22Rv1 (cell line): Measurements from ENCODE around the gene AGAP3.

ENCODE experiments used
- ZFX ChIP-seq: fragments of 450-650 bp; IDR thresholded peaks from 2 replicates; pipeline ENCODE4 v1.6.1; 2017; ENCODE audit warnings: antibody characterized with exemption, borderline replicate concordance
- TF ChIP-seq, protein P1 (sequence below): fragments of 450-650 bp; IDR thresholded peaks from 2 replicates; pipeline ENCODE4 v1.5.1; 2017; ENCODE audit warnings: mild to moderate bottlenecking

- TF ChIP-seq, protein P1, sequence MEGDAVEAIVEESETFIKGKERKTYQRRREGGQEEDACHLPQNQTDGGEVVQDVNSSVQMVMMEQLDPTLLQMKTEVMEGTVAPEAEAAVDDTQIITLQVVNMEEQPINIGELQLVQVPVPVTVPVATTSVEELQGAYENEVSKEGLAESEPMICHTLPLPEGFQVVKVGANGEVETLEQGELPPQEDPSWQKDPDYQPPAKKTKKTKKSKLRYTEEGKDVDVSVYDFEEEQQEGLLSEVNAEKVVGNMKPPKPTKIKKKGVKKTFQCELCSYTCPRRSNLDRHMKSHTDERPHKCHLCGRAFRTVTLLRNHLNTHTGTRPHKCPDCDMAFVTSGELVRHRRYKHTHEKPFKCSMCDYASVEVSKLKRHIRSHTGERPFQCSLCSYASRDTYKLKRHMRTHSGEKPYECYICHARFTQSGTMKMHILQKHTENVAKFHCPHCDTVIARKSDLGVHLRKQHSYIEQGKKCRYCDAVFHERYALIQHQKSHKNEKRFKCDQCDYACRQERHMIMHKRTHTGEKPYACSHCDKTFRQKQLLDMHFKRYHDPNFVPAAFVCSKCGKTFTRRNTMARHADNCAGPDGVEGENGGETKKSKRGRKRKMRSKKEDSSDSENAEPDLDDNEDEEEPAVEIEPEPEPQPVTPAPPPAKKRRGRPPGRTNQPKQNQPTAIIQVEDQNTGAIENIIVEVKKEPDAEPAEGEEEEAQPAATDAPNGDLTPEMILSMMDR, result no peak
- TF ChIP-seq ZFX, result no peak
Observed at GRCh38 chr7:151157645-151158329, 71.5 kb downstream of the AGAP3 start.
